ENCODE measurements around the gene B3GALT4.
A peak's percentile ranks its signal among the peaks of the same experiment; 100 is the strongest.
"Not testable (repeated sequence)": the region's sequence is repeated elsewhere in the genome, so short reads cannot be mapped to it uniquely, and the experiment has no call there.

The B3GALT4 gene

GRCh38 chr6:33278810-33279209 is 1.9 kb downstream of the B3GALT4 start:
- no peak for DNase-seq

GRCh38 chr6:33279257-33279695 is 2.4 kb downstream of the B3GALT4 start:
- peak overlapping the region; percentile 13 for H3K27ac ChIP-seq (ENCODE audit: insufficient read depth, low read length, poor library complexity, severe bottlenecking)
- H3K27me3 ChIP-seq (replicated peaks; ENCODE audit: control insufficient read depth, insufficient read depth, low read length, poor library complexity, severe bottlenecking): no peaks in the 10 kb centered on the region
- H3K9me3 ChIP-seq (ENCODE audit: control insufficient read depth, low read length): no peaks in the 10 kb centered on the region
- peaks cover 46% of the 10 kb centered on the region for H3K36me3 ChIP-seq (ENCODE audit: control insufficient read depth, insufficient read depth, low read length)
- peaks cover 38% of the 10 kb centered on the region for H3K4me1 ChIP-seq (ENCODE audit: control insufficient read depth, insufficient read depth, low read length, poor library complexity, severe bottlenecking)
- no peak for DNase-seq
- no peak overlapping the region for H3K4me3 ChIP-seq (ENCODE audit: insufficient read depth, low read depth, low read length, poor library complexity, severe bottlenecking)

More at GRCh38 chr6:33278810-33279209, 1.9 kb downstream of the B3GALT4 start:
- Histone ChIP-seq H3K27ac (ENCODE audit: insufficient read depth, low read length, poor library complexity, severe bottlenecking) (peak overlapping the region; percentile 13), H3K4me3 (ENCODE audit: insufficient read depth, low read depth, low read length, poor library complexity, severe bottlenecking) (no peak overlapping the region), H3K4me1 (ENCODE audit: control insufficient read depth, insufficient read depth, low read length, poor library complexity, severe bottlenecking) (peaks cover 43% of the 10 kb centered on the region), H3K27me3 (replicated peaks; ENCODE audit: control insufficient read depth, insufficient read depth, low read length, poor library complexity, severe bottlenecking) (no peaks in the 10 kb centered on the region), H3K36me3 (ENCODE audit: control insufficient read depth, insufficient read depth, low read length) (peaks cover 42% of the 10 kb centered on the region), H3K9me3 (ENCODE audit: control insufficient read depth, low read length) (no peaks in the 10 kb centered on the region)

DNA sequence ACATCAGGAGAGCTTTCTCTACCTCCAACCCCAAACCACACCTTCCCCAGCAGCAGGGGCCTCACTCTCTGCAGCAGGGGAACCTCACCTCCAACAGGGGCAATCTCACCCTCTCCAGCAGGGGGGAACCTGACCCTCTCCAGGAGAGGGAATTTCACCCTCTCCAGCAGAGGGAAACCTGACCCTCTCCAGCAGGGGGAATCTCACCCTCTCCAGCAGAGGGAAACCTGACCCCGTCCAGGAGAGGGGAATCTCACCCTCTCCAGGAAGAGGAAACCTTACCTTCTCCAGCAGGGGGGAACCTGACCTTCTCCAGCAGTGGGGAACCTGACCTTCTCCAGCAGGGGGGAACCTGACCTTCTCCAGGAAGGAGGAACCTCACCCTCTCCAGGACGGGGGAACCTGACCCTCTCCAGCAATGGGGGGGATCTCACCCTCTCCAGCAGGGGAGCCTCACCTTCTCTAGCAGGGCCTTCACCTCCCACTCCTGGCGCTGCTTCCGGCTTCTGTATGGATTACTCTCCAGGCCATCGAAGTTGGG is 3.1 kb downstream of the B3GALT4 start:
- DNase-seq: no peak
- peaks cover 48% of the 10 kb centered on the region for H3K36me3 ChIP-seq (ENCODE audit: control insufficient read depth, insufficient read depth, low read length)
- peaks cover 32% of the 10 kb centered on the region for H3K4me1 ChIP-seq (ENCODE audit: control insufficient read depth, insufficient read depth, low read length, poor library complexity, severe bottlenecking)
- H3K4me3 ChIP-seq (ENCODE audit: insufficient read depth, low read depth, low read length, poor library complexity, severe bottlenecking): no peak overlapping the region
- no peaks in the 10 kb centered on the region for H3K27me3 ChIP-seq (replicated peaks; ENCODE audit: control insufficient read depth, insufficient read depth, low read length, poor library complexity, severe bottlenecking)
- no peaks in the 10 kb centered on the region for H3K9me3 ChIP-seq (ENCODE audit: control insufficient read depth, low read length)
- H3K27ac ChIP-seq (ENCODE audit: insufficient read depth, low read length, poor library complexity, severe bottlenecking): no peak overlapping the region

DNA sequence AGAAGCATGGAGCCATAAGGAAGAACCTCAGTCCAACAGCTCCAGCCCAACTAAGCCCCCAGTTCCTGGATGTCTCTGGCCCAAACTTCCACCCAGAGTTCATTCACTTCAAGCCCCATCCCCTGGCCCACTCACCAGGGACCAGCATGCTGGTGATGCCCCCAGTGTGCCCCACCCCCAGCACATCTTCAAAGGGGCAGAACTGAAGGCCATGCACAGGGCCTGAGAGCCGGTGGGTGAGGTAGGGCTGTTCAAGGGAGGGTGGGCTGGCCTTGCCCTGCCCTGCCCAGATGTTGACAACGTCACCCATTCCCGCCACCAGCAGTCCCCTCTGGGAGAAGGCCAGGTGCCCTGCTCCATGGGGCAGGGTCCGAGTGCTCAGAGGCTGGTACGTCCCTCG is 3.6 kb downstream of the B3GALT4 start:
- no peaks in the 10 kb centered on the region for H3K9me3 ChIP-seq (ENCODE audit: control insufficient read depth, low read length)
- H3K27ac ChIP-seq (ENCODE audit: insufficient read depth, low read length, poor library complexity, severe bottlenecking): no peak overlapping the region
- peaks cover 43% of the 10 kb centered on the region for H3K36me3 ChIP-seq (ENCODE audit: control insufficient read depth, insufficient read depth, low read length)
- no peak for DNase-seq
- H3K4me1 ChIP-seq (ENCODE audit: control insufficient read depth, insufficient read depth, low read length, poor library complexity, severe bottlenecking): peaks cover 32% of the 10 kb centered on the region
- no peaks in the 10 kb centered on the region for H3K27me3 ChIP-seq (replicated peaks; ENCODE audit: control insufficient read depth, insufficient read depth, low read length, poor library complexity, severe bottlenecking)
- H3K4me3 ChIP-seq (ENCODE audit: insufficient read depth, low read depth, low read length, poor library complexity, severe bottlenecking): no peak overlapping the region

DNA sequence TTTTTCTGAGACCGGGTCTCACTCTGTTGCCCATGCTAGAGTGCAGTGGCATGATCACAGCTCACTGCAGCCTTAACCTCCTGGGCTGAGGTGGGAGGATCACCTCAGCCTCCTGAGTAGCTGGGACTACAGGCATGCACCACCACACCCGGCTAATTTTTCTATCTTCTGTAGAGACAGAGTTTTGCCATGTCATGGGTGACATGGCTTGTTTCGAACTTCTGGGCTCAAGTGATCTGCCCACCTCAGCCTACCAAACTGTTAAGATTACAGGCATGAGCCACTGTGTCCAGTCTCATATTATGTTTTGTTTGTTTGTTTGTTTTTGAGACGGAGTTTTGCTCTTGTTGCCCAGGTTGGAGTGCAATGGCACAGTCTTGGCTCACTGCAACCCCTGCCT is 8.3 kb downstream of the B3GALT4 start:
- H3K4me3 ChIP-seq (ENCODE audit: insufficient read depth, low read depth, low read length, poor library complexity, severe bottlenecking); H3K27ac ChIP-seq (ENCODE audit: insufficient read depth, low read length, poor library complexity, severe bottlenecking); DNase-seq; H3K9me3 ChIP-seq (ENCODE audit: control insufficient read depth, low read length); H3K27me3 ChIP-seq (replicated peaks; ENCODE audit: control insufficient read depth, insufficient read depth, low read length, poor library complexity, severe bottlenecking); H3K4me1 ChIP-seq (ENCODE audit: control insufficient read depth, insufficient read depth, low read length, poor library complexity, severe bottlenecking): not testable (repeated sequence)
- peaks cover 35% of the 10 kb centered on the region for H3K36me3 ChIP-seq (ENCODE audit: control insufficient read depth, insufficient read depth, low read length)

DNA sequence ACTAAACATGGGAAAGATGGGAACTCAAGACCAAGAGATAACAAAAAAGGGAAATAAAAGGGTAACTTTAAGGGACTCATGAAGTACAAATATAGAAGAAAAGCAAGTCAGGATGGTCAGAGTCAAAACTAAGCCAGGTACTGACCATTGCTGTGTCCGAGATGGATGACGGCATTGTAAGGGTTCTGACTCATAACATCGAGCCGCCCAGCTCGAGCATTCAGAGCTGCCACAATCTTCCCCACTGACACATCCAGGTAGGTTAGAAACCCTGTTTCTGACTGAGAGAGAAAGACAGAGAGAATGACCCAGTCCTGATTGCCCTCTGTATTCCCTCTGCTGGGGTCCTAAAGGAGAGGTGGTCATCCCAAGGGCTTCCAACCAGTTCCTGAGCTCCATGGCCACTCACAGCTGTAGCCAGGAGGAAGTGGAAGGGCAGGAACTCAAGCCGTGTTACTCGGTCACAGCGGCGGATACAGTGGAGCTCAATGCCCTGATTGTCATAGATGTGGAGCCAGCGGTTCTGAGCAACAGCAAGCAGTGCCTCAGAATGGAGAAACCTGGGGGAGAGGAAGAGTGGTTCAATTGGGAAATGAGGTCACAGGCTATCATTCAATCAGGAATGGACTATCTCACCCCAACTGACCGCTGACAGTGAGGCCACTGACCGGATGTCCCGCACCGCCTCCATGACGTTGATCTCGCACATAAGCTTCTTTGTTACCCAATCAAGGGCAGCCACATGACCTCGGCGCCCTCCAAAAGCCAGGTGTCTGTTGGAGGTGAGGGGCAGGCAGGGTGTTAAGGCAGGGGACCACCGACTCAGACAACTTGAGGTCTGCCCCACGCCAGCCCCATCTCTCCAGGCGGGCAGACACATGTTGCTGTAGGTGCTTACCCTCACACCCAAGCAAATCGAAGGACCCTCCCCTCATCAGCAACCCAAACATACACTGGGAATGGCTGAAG is 10.3 kb downstream of the B3GALT4 start:
- Histone ChIP-seq H3K27me3 (replicated peaks; ENCODE audit: control insufficient read depth, insufficient read depth, low read length, poor library complexity, severe bottlenecking) (no peaks in the 10 kb centered on the region), H3K4me1 (ENCODE audit: control insufficient read depth, insufficient read depth, low read length, poor library complexity, severe bottlenecking) (peaks cover 8% of the 10 kb centered on the region), H3K27ac (ENCODE audit: insufficient read depth, low read length, poor library complexity, severe bottlenecking) (no peak overlapping the region), H3K9me3 (ENCODE audit: control insufficient read depth, low read length) (no peaks in the 10 kb centered on the region), H3K4me3 (ENCODE audit: insufficient read depth, low read depth, low read length, poor library complexity, severe bottlenecking) (no peak overlapping the region), H3K36me3 (ENCODE audit: control insufficient read depth, insufficient read depth, low read length) (peaks cover 39% of the 10 kb centered on the region)
- DNase-seq: no peak

GRCh38 chr6:33288141-33288920 is 11.4 kb downstream of the B3GALT4 start:
- Histone ChIP-seq H3K27me3 (replicated peaks; ENCODE audit: control insufficient read depth, insufficient read depth, low read length, poor library complexity, severe bottlenecking) (no peaks in the 10 kb centered on the region), H3K36me3 (ENCODE audit: control insufficient read depth, insufficient read depth, low read length) (peaks cover 44% of the 10 kb centered on the region), H3K9me3 (ENCODE audit: control insufficient read depth, low read length) (no peaks in the 10 kb centered on the region), H3K27ac (ENCODE audit: insufficient read depth, low read length, poor library complexity, severe bottlenecking) (peak overlapping the region; percentile 81), H3K4me3 (ENCODE audit: insufficient read depth, low read depth, low read length, poor library complexity, severe bottlenecking) (peak overlapping the region; percentile 74), H3K4me1 (ENCODE audit: control insufficient read depth, insufficient read depth, low read length, poor library complexity, severe bottlenecking) (peaks cover 8% of the 10 kb centered on the region)
- DNase-seq: no peak

- Histone ChIP-seq H3K4me3 (ENCODE audit: insufficient read depth, low read depth, low read length, poor library complexity, severe bottlenecking) (peak within 1 kb of the TSS; percentile 74), H3K4me1 (ENCODE audit: control insufficient read depth, insufficient read depth, low read length, poor library complexity, severe bottlenecking) (peaks cover 8% of the 10 kb centered on the region), H3K27ac (ENCODE audit: insufficient read depth, low read length, poor library complexity, severe bottlenecking) (peak within 1 kb of the TSS; percentile 81), H3K9me3 (ENCODE audit: control insufficient read depth, low read length) (no peaks in the 10 kb centered on the region), H3K27me3 (replicated peaks; ENCODE audit: control insufficient read depth, insufficient read depth, low read length, poor library complexity, severe bottlenecking) (no peaks in the 10 kb centered on the region), H3K36me3 (ENCODE audit: control insufficient read depth, insufficient read depth, low read length) (peaks cover 41% of the 10 kb centered on the region)
- DNase-seq: peak; percentile 59 to 78 (median 77)
These were observed 12.2 kb downstream of the B3GALT4 start, which contains the start of the genes PFDN6 and WDR46 for GRCh38 chr6:33288921-33289783. TSS of gene PFDN6 (plus strand) at chr6:33289601. CDS start at chr6:33289857, 256 bp downstream. TSS of gene WDR46 (minus strand) at chr6:33289239. CDS start at chr6:33289170, 69 bp downstream.

DNA sequence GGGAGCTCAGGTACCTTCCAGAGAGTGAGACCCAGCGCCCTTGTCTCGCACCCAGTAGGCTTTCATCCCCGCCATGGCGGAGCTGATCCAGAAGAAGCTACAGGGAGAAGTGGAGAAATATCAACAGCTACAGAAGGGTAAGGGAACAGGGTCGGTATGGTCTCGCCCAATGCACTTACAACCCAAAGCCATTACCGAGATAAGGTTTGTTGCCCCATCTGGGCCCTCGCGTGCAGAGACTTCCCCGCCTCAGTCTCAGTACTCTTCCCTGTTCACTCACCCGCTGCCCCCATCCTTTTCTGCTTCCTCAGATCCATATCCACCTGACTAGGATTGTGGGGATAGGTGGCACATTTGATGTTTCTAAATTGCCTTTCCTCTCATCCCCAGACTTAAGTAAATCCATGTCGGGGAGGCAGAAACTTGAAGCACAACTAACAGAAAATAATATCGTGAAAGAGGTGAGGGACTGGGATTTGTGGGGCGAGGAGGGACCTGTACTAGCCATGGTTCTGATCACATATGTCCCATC is 12.9 kb downstream of the B3GALT4 start:
- no peaks in the 10 kb centered on the region for H3K9me3 ChIP-seq (ENCODE audit: control insufficient read depth, low read length)
- peaks cover 8% of the 10 kb centered on the region for H3K4me1 ChIP-seq (ENCODE audit: control insufficient read depth, insufficient read depth, low read length, poor library complexity, severe bottlenecking)
- peaks cover 34% of the 10 kb centered on the region for H3K36me3 ChIP-seq (ENCODE audit: control insufficient read depth, insufficient read depth, low read length)
- no peaks in the 10 kb centered on the region for H3K27me3 ChIP-seq (replicated peaks; ENCODE audit: control insufficient read depth, insufficient read depth, low read length, poor library complexity, severe bottlenecking)
- DNase-seq: no peak
- peak overlapping the region; percentile 74 for H3K4me3 ChIP-seq (ENCODE audit: insufficient read depth, low read depth, low read length, poor library complexity, severe bottlenecking)
- peak overlapping the region; percentile 81 for H3K27ac ChIP-seq (ENCODE audit: insufficient read depth, low read length, poor library complexity, severe bottlenecking)

Data from effector memory CD4-positive, alpha-beta T cell (primary cell).